GM13977 (cell line): ENCODE measurements around the gene ARHGEF1.

Source experiments
- DNase-seq: peaks from one replicate; pipeline ENCODE4 v3.0.0; 2012; ENCODE audit warnings: low spot score
- in situ Hi-C: fragments of 300-500 bp; cut with MboI; formaldehyde crosslinking; loops from one replicate; pipeline ENCODE4 v1.12.0; 2022; ENCODE audit warnings: low sequenced_read_pairs, low pct_unique_long_range_greater_than_20kb, mixed read lengths, inconsistent platforms; ENCODE audit not compliant: unreplicated experiment
- TF ChIP-seq, protein P1 (sequence below): IDR thresholded peaks from 2 replicates; pipeline ENCODE4 v1.5.1; 2012; ENCODE audit warnings: mild to moderate bottlenecking, control low read depth; ENCODE audit not compliant: insufficient read depth; ENCODE audit errors: extremely low read depth, missing control alignments

Gene ARHGEF1

GRCh38 chr19:41925208-41926003 lies 42.4 kb downstream of the ARHGEF1 start:
- no peak for DNase-seq
- TF ChIP-seq, protein P1, sequence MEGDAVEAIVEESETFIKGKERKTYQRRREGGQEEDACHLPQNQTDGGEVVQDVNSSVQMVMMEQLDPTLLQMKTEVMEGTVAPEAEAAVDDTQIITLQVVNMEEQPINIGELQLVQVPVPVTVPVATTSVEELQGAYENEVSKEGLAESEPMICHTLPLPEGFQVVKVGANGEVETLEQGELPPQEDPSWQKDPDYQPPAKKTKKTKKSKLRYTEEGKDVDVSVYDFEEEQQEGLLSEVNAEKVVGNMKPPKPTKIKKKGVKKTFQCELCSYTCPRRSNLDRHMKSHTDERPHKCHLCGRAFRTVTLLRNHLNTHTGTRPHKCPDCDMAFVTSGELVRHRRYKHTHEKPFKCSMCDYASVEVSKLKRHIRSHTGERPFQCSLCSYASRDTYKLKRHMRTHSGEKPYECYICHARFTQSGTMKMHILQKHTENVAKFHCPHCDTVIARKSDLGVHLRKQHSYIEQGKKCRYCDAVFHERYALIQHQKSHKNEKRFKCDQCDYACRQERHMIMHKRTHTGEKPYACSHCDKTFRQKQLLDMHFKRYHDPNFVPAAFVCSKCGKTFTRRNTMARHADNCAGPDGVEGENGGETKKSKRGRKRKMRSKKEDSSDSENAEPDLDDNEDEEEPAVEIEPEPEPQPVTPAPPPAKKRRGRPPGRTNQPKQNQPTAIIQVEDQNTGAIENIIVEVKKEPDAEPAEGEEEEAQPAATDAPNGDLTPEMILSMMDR: no peak
- in situ Hi-C loops: no loop called here

DNA sequence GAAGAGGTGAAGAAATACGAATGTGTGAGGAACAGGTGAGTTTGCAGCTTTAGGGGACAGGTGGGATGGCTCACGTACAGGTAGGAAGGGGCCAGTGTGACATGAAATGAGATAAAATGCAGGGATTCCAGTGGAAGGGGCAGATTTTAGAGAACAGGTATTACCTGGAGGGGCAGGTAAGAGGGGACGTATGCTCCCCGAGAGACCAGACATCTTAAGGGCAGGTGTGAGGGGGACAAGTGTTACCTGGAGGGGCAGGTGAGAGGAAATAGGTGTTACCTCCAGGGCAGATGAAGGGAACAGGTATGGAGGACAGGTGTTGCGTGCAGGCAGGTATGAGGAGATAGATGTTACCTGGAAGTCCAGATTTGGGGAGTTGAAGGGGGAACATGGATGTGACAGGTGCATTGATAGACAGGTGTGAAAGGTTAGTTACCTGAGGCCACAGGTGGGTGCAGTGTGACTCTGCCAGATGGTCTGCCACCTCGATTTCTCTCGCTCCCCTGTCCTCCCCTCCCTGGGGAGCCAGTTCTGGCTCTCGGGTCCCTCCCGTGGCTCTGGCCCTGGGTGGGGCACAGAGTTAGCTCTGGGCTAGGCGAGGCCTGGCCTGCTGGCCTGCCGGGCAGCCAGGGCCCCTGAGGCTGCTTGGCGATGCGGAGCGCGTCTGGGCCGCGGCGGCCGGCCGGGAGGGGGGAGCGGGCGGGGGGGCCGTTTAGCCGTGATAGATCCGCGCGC lies 43.2 kb downstream of the ARHGEF1 start:
- in situ Hi-C loops: no loop called here
- TF ChIP-seq, protein P1: no peak
- no peak for DNase-seq

- in situ Hi-C loops: no loop called here
- TF ChIP-seq, protein P1: no peak
- no peak for DNase-seq
Measured at GRCh38 chr19:41926763-41927496, 43.9 kb downstream of the ARHGEF1 start.

- in situ Hi-C loops: no loop called here
- TF ChIP-seq, protein P1: no peak
- DNase-seq: peak; percentile 76
Measured at GRCh38 chr19:41927497-41928192, 44.7 kb downstream of the ARHGEF1 start.

DNA sequence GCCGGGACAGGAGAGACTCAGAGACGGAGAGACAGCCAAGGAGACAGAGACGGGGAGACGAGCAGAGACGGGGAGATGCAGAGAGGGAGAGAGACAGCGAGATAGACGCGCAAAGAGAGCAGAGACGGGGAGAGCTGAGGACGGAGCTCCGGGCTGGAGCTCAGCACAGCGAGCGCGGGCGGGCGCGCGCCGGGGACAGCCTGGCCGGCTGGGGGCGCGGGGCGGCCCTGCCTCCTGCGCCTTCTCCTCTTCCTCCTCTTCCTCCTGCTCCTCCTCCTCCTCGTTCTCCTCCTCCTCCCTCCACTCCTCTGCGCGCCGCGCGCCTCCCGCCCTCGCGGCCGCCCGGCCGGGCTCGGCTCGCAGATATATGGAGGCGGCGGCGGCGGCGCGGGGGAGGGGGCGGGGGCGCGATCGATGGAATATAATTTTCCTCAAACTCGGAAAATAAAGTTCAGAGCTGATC lies 45.3 kb downstream of the ARHGEF1 start, which contains the start of gene ERFL:
ERFL (minus strand) TSS at position 229 of the 463 bp plus-strand sequence. CDS start 15,530 bp downstream, outside the sequence.
- TF ChIP-seq, protein P1: peak; percentile 13
- peak; percentile 76 for DNase-seq
- in situ Hi-C loops: no loop called here
